Measurements from ENCODE around the gene TFDP2.

TFDP2 gene

DNA sequence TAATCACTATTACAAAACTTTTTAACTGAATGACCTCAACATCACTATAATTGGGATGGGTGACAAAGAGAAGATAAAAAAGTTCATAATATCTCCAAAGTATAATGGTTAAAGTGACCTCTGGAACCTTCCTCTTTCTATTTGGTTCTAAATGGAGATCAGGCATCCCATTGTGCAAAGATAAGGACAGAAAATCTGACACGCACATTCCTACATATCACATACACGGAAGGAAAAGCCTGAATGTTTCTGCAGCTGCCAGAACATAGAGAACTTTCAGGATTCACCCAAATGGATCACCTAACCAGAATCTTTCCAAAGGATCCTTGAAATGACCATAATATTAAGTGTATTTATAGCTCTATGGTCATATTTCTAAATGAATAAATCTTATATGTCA is 128.2 kb downstream of the TFDP2 start:
- Histone ChIP-seq H3K4me1 (ENCODE audit: insufficient read depth, low read length, poor library complexity, severe bottlenecking) (peaks cover 49% of the 10 kb centered on the region), H3K27me3 (ENCODE audit: insufficient read depth, low read length, poor library complexity, severe bottlenecking) (no peaks in the 10 kb centered on the region), H3K9me3 (ENCODE audit: insufficient read depth, low read depth, low read length) (no peaks in the 10 kb centered on the region), H4K20me1 (ENCODE audit: insufficient read depth, low read length, poor library complexity, severe bottlenecking) (peaks cover 74% of the 10 kb centered on the region), H2AFZ (ENCODE audit: low read length) (no peak overlapping the region), H3K79me2 (ENCODE audit: insufficient read depth, low read length) (peaks cover 99% of the 10 kb centered on the region), H3K36me3 (ENCODE audit: insufficient read depth, low read length) (no peaks in the 10 kb centered on the region), H3K9me2 (replicated peaks; ENCODE audit: low read depth, low read length) (no peaks in the 10 kb centered on the region), H3K4me2 (ENCODE audit: low read depth, low read length, poor library complexity, severe bottlenecking) (peak overlapping the region; percentile 75), H3K9ac (ENCODE audit: low read depth, low read length, poor library complexity, severe bottlenecking) (peak overlapping the region; percentile 59), H3F3A (ENCODE audit: low read depth) (no peaks in the 10 kb centered on the region; the same call in 1 of the 2 replicates), H3K4me3 (ENCODE audit: low read length, poor library complexity, severe bottlenecking) (peak overlapping the region; percentile 59)
- TF ChIP-seq, protein P1, sequence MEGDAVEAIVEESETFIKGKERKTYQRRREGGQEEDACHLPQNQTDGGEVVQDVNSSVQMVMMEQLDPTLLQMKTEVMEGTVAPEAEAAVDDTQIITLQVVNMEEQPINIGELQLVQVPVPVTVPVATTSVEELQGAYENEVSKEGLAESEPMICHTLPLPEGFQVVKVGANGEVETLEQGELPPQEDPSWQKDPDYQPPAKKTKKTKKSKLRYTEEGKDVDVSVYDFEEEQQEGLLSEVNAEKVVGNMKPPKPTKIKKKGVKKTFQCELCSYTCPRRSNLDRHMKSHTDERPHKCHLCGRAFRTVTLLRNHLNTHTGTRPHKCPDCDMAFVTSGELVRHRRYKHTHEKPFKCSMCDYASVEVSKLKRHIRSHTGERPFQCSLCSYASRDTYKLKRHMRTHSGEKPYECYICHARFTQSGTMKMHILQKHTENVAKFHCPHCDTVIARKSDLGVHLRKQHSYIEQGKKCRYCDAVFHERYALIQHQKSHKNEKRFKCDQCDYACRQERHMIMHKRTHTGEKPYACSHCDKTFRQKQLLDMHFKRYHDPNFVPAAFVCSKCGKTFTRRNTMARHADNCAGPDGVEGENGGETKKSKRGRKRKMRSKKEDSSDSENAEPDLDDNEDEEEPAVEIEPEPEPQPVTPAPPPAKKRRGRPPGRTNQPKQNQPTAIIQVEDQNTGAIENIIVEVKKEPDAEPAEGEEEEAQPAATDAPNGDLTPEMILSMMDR (conservative IDR thresholded peaks at IDR 0.05; ENCODE audit: low read length) = no peak
- no peak for TF ChIP-seq EZH2phosphoT487 (IDR thresholded peaks at IDR 0.05; ENCODE audit: borderline replicate concordance)

DNA sequence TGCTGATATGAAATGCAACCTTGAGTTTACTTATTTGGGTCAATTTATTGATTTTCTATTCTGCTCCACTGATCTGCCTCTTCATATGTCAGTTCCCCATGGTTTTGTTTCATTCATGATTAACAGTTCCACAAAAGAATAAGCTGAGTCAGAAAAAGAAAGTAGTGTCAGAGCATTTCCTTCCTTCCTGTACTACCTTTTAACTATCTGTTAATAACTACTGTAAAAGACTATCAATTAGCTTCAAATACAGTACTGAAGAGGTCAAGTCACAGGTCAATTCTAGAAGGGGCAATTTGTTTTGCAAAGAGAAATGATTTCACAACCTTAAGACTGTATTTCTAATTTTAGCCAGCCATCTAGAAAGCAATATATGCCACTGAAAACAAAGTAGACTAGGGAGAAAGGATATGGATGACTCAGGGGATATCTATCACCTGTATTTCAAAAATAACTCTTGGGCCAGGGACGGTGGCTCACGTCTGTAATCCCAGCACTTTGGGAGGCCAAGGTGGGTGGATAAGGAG is 129.5 kb downstream of the TFDP2 start:
- Histone ChIP-seq H3K4me2 (ENCODE audit: low read depth, low read length, poor library complexity, severe bottlenecking) (peak overlapping the region; percentile 75), H3K4me3 (ENCODE audit: low read length, poor library complexity, severe bottlenecking) (peak overlapping the region; percentile 37)

DNA sequence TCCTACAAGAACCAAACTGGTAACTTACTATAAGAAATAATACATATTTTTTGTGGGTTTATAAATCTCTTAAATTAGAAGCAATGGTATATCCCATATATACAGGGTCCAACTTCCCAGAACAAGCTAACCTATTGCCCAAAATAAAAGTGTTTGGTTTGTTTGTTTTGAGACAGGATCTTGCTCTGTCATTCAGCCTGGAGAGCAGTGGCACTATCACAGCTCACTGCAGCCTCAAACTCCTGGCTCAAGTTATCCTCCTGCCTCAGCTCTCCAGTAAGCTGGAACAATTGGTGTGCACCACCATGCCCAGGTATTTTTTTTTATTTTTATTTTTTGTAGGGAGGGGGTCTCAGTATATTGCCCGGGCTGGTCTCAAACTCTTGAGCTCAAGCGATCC is 135.4 kb downstream of the TFDP2 start:
- H4K20me1 ChIP-seq (ENCODE audit: insufficient read depth, low read length, poor library complexity, severe bottlenecking) = peaks cover 54% of the 10 kb centered on the region
- H3F3A ChIP-seq (ENCODE audit: low read depth) = no peaks in the 10 kb centered on the region
- no peaks in the 10 kb centered on the region for H3K27me3 ChIP-seq (ENCODE audit: insufficient read depth, low read length, poor library complexity, severe bottlenecking)
- H3K36me3 ChIP-seq (ENCODE audit: insufficient read depth, low read length) = peaks cover 8% of the 10 kb centered on the region; the same call in 1 of the 2 replicates
- no peak overlapping the region for H3K9ac ChIP-seq (ENCODE audit: low read depth, low read length, poor library complexity, severe bottlenecking)
- no peak overlapping the region for H2AFZ ChIP-seq (ENCODE audit: low read length)
- no peak overlapping the region for H3K4me3 ChIP-seq (ENCODE audit: low read length, poor library complexity, severe bottlenecking)
- H3K9me2 ChIP-seq (replicated peaks; ENCODE audit: low read depth, low read length) = no peaks in the 10 kb centered on the region
- no peak overlapping the region for H3K4me2 ChIP-seq (ENCODE audit: low read depth, low read length, poor library complexity, severe bottlenecking)
- TF ChIP-seq EZH2phosphoT487 (IDR thresholded peaks at IDR 0.05; ENCODE audit: borderline replicate concordance) = no peak
- TF ChIP-seq, protein P1 (conservative IDR thresholded peaks at IDR 0.05; ENCODE audit: low read length) = no peak
- peaks cover 87% of the 10 kb centered on the region for H3K79me2 ChIP-seq (ENCODE audit: insufficient read depth, low read length)
- peaks cover 7% of the 10 kb centered on the region for H3K4me1 ChIP-seq (ENCODE audit: insufficient read depth, low read length, poor library complexity, severe bottlenecking)
- no peaks in the 10 kb centered on the region for H3K9me3 ChIP-seq (ENCODE audit: insufficient read depth, low read depth, low read length)

More for the DNA sequence above, 129.5 kb downstream of the TFDP2 start:
- Histone ChIP-seq H4K20me1 (ENCODE audit: insufficient read depth, low read length, poor library complexity, severe bottlenecking) (peaks cover 74% of the 10 kb centered on the region), H3K4me1 (ENCODE audit: insufficient read depth, low read length, poor library complexity, severe bottlenecking) (peaks cover 44% of the 10 kb centered on the region), H3K9me3 (ENCODE audit: insufficient read depth, low read depth, low read length) (no peaks in the 10 kb centered on the region), H3K9me2 (replicated peaks; ENCODE audit: low read depth, low read length) (no peaks in the 10 kb centered on the region), H3K9ac (ENCODE audit: low read depth, low read length, poor library complexity, severe bottlenecking) (no peak overlapping the region), H3F3A (ENCODE audit: low read depth) (no peaks in the 10 kb centered on the region; the same call in 1 of the 2 replicates), H3K36me3 (ENCODE audit: insufficient read depth, low read length) (no peaks in the 10 kb centered on the region), H3K79me2 (ENCODE audit: insufficient read depth, low read length) (peaks cover 99% of the 10 kb centered on the region), H3K27me3 (ENCODE audit: insufficient read depth, low read length, poor library complexity, severe bottlenecking) (no peaks in the 10 kb centered on the region), H2AFZ (ENCODE audit: low read length) (no peak overlapping the region)
- no peak for TF ChIP-seq EZH2phosphoT487 (IDR thresholded peaks at IDR 0.05; ENCODE audit: borderline replicate concordance)
- TF ChIP-seq, protein P1 (conservative IDR thresholded peaks at IDR 0.05; ENCODE audit: low read length) = no peak

Data from Loucy (cell line).